IPS-NIHi11 (cell line): ENCODE data around the gene CLEC19A.

Source experiments
- DNase-seq: peaks from one replicate; pipeline ENCODE4 v3.0.0; 2012; ENCODE audit warnings: mixed read lengths, low spot score

The CLEC19A gene

DNA sequence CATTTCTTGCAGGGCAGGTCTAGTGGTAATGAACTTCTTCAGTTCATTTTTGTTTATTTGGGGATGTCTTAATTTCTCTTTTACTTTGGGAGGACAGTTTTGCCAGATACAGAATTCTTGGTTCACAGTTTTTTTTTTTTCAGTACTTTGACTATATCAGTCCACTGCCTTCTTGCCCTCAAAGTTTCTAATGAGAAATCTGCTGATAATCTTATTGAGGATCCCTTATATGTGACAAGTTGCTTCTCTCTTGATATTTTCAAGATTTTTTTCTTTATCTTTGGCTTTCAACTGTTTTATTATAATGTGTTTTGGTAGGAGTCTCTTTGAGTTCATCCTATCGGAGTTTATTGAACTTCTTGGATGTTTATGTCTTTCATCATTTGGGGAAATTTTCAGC is 42.8 kb downstream of the CLEC19A start:
- no peak for DNase-seq

DNA sequence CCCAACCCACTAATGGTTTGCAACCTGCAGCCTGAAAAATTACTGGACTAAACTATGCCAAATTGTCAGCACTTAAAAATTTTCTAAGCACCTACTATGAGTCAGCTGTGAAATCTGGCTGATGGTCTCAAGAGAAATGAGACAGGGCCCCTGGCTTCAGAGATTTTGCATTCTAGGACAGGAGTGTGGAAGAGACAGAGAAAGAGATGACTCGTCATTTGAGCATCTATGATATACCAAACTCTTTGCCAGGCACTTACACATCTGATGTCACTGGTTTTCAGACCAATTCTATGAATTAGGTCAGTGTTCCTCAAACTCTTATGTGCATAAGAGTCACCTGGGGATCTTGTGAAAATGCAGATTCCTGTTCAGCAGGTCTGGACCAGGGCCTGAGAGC is 44.4 kb downstream of the CLEC19A start:
- no peak for DNase-seq

DNA sequence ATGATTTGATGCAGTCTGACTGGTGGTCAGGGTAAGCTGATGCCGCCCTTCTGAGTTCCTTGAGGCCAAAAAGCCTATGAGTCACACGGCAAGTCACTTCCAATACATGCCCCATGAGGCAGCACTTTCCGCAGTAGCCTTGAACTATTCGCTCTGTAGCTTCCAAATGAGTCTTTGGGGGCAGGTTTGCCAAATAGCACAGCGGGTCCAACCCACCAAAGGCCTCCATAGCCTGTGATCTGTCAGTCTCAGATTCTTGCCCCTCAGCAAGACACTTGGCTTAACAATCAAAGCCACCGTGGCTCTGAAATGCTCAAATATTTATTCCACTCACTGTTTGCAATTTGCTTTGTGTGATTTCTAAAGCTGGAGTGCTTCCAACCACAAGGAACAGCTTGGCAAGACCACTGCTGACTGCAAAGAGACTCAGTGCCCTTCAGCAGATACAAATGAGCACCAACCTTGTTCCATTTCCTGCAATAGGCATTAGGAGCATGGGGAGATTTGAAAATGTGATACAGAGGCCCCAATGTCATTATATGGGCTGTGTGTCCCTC is 45.4 kb downstream of the CLEC19A start:
- no peak for DNase-seq

DNA sequence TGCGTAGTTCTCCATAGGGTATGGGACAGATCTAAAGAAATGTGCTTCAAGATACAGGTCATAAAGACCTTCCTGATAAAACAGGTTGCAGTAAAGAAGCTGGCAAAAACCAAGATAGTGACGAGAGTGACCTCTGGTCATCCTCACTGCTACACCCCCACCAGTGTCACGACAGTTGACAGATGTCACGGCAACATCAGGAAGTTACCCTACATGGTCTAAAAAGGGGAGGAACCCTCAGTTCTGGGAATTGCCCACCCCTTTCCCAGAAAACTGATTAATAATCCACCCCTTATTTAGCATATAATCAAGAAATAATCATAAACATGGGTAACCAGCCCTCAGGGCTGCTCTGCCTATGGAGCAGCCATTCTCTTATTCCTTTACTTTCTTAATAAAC is 46.3 kb downstream of the CLEC19A start:
- no peak for DNase-seq

DNA sequence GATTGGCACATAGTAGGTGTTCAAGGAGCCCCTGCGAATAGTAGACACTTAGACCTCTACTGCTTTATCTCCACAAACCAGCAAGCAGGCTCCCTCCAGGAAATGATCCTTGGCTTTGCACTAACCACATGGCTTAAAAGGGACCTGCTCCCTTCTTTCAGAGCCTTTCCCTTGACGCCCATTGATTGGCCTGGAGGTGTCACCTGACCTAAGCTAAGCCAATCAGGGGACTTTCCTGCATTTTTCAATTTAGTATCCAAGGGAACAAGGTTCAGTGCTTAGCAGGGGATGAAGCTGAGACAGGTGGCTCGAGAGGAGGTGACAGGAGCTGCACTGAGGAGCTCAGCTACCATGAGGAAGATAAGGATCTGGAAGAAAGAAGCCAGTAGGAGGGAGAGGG is 52.8 kb downstream of the CLEC19A start:
- DNase-seq = peak; percentile 71

DNA sequence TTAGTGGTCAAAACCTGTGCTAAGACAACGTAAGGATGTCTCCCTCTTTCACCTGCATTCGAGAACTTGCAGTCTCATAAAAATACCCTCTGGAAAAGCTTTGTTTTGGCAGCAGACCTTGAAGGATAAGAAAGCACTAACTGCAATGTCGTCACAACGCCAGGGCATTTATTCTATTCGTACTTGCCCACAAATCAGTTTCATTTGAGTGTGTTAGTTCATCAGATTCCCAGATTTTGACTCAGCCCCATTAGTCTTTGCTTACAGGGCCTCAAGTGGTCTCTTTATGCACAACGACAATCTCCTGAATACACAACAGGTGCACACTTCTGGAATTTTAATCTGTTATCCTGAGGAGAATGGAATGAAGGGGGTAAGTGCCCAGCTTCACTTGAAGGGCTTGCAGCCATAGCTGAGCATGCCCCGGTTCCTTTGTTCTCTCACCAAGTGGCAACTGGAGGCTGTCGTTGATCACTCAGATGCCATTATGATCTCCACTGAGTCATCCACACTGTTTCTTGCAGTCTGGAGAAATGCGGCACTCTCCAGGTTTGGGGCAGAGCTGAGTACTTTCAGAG is 58.8 kb downstream of the CLEC19A start:
- DNase-seq = no peak

DNA sequence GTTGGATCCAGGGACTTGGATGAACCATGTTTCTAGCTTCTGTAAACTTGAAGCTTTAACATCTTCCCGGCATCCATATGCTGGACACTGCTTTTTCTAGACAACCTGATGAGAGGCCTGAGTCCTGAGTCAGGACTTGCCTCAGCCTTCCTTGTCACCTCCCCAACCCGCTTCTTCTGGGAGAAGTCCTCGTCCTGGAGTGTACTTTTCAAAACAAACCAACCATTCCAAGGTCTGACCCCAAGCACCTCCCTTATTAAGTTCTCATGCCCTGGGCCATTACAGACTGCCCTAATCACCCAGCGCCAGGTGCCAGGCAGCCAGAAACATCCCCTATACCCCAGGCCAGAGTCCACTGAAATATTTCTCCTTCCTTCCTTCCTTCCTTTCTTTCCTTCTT is 59.4 kb downstream of the CLEC19A start:
- DNase-seq = no peak

DNA sequence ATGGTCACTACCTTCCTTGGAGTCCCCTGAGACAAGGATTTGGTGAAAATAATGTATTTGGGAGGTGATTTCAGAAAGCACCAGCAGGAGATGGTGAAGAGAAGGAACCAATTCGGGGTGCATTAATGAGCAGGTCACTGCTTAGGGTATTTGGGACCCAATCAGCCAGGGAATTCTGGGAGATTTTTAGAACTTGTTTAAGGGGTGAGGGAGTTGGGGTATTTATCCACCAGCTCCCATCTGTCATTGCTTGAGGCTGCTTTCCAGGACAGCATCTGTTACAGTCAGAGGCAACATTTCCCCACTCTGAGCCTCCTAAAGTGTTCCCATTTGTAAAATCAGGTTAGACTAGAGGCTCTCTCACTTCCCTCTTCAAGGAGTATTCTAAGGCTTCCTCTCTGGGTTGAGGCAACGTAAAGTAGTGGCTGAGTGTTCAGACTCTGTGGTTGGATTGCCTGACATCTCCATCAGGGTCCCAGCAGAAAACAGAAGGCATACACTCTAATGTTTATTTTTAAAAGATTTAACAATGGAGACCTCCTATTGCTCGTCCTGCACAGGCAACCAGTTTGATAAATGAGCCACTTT is 60.9 kb downstream of the CLEC19A start:
- no peak for DNase-seq

DNA sequence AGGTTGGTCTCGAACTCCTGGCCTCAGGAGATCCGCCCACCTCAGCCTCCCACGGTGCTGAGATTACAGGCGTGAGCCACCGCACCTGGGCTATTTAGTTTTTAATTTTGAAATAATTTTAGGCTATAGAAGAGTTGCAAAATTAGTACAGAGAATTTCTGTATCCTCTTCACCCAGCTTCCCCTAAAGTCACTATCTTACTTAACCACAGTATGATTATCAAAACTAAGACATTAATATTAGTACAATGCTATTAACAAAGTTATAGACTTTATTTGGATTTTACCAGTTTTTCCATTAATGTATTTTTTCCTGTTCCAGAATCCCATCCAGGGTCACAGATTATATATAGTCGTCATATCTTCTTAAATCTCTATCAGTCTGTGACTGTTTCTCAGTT is 62.6 kb downstream of the CLEC19A start:
- DNase-seq = no peak

DNA sequence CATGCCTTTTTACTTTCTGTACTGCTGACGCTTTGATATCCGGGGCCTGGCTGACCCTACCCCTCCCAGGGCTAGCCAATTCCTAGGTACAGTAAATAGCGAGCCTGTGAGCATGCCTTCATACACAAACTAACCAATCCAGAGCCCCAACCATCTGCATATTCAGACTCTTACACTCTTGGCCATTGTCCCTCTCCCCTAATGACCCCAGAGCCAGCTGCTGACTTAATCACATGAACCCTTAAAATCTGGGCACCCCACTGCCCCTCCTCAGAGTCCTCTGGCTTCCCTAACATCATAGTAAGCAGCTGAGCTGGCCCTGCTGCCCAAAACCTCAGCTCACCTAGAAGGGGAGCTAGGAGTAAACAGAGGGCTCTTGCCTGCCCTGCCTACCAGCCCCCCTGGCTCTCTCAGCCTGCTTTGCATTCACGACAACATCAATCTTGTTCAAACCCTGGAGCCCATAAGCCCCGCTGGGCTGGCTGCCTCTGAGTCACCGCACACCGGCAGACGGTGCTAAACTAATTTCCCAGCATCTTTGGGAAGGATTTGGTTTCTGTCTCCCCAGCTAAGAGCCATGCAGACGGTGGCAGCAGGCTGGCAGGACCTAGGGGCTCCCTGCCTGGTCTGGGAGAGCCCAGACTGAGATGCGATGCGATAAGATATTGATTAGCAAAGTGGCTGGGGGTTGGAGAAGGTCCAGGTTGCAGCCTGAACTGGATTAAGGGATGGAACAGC is 63.2 kb downstream of the CLEC19A start:
- DNase-seq = peak; percentile 80

DNA sequence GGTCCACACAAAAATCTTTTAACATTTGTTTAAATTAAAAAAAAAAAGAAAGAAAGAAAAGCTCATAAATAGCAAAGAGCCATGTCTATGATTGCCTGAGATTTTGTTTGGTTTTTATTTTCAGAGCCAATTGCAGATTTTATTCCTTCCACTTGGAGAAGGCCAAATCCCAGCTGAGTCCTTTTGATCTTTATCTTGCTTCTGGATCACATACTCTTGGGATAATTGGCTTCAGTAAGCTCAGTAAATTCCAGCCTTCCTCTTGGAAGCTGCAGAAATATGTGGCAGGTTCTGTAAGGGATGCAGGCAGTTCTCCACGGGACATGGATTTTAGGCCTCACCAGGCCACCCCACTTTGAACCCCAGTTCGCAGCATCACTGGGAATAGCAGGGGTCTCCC is 68.8 kb downstream of the CLEC19A start:
- DNase-seq = no peak

DNA sequence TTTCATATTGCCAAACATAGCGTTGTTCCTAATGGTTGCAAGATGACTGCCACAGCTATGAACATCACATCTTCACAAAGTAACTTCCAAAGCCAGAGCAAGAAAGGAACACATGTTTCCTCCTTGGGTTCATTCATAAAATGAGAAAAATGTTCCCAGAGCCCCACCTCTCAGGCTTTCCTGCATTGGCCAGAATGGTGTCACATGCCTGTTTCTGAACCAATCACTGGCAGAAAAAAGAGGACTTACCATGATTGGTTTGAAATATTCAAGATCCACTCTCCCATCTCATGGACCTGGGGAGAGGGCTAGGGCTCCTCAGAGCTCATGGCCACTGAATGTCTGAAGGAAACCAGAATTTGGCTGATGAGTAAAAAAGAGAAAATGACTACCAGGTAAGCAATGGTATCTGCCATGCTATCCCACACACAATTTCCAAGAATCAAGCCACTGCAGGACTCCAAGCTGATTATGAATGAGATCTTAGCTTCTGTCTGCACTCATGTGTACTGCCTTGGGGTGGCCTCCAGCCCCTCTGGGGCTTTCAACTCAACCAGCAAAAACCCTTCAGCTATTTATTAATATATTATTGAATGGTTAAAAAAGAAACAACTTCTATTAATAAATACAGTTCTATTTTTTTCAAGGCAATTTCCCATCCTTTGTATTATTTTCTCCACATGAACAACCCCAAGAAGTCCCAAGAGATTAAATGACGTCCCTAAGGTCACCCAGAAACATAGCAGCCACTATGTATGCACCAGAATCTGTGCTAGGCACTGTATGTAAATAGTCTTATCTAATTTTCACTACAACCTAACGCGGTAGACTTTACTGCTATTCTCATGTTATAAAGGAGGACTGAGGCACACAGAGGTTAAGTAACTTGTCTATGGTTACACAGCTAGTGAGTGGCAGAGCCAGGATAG is 70.8 kb downstream of the CLEC19A start:
- no peak for DNase-seq

DNA sequence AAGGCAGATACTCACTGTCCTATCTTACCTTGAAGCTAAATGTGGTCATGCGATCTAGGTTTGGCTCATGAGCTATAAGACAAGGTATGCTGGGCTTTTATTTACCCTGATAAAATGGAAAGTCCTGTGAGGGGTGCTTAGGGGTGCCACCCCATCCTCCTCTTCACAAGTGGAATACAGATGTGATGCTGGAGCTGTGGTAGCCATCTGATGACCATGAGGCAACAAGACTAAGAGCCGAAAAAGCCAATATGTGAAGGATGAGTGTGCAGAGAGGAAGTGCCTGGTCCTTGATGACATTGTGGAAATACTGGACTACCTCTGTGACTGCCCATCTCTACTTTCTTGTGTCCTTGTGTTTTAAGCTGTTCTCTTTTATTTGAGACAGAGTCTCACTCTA is 74.0 kb downstream of the CLEC19A start:
- DNase-seq = no peak
